SK-N-SH treated with all-trans-retinoic acid at 6 μM for 48 hours (cell line): ENCODE results near the gene RALGPS1.

Experiments used
- ARNTL ChIP-seq: fragments of 450-650 bp; formaldehyde crosslinking; IDR thresholded peaks from 2 replicates; pipeline ENCODE4 v1.5.0; 2020; ENCODE audit warnings: low read depth, mild to moderate bottlenecking, moderate library complexity, borderline replicate concordance
- BACH2 ChIP-seq: fragments of 250-450 bp; sonication (Bioruptor Pico); IDR thresholded peaks from 2 replicates; pipeline ENCODE4 v1.9.0; 2021; ENCODE audit warnings: mild to moderate bottlenecking, borderline replicate concordance
- CREB5 ChIP-seq: fragments of 250-450 bp; sonication (Bioruptor Pico); IDR thresholded peaks from 2 replicates; pipeline ENCODE4 v1.5.1; 2020; ENCODE audit warnings: low read depth, mild to moderate bottlenecking, moderate library complexity
- ISL1 ChIP-seq: fragments of 250-450 bp; sonication (Bioruptor Pico); IDR thresholded peaks from 2 replicates; pipeline ENCODE4 v2.1.2; 2022; ENCODE audit warnings: mild to moderate bottlenecking, moderate library complexity
- PATZ1 ChIP-seq: fragments of 250-450 bp; sonication (Bioruptor Pico); IDR thresholded peaks from 2 replicates; pipeline ENCODE4 v1.8.0; 2020; ENCODE audit warnings: mild to moderate bottlenecking, moderate library complexity, borderline replicate concordance
- PPARA ChIP-seq: fragments of 250-450 bp; sonication (Bioruptor Pico); IDR thresholded peaks from 2 replicates; pipeline ENCODE4 v1.5.0; 2020; ENCODE audit warnings: mild to moderate bottlenecking, borderline replicate concordance
- RARB ChIP-seq: fragments of 250-450 bp; sonication (Bioruptor Pico); IDR thresholded peaks from 2 replicates; pipeline ENCODE4 v1.8.0; 2021; ENCODE audit warnings: mild to moderate bottlenecking, moderate library complexity
- TCF4 ChIP-seq: fragments of 250-450 bp; sonication (Bioruptor Pico); IDR thresholded peaks from 2 replicates; pipeline ENCODE4 v1.8.0; 2021; ENCODE audit warnings: mild to moderate bottlenecking, moderate library complexity, borderline replicate concordance
- TOX ChIP-seq: fragments of 250-450 bp; sonication (Bioruptor Pico); IDR thresholded peaks from 2 replicates; pipeline ENCODE4 v1.8.0; 2021; ENCODE audit warnings: mild to moderate bottlenecking, moderate library complexity, borderline replicate concordance
- TSHZ2 ChIP-seq: fragments of 250-450 bp; sonication (Bioruptor Pico); IDR thresholded peaks from 2 replicates; pipeline ENCODE4 v1.5.0; 2020; ENCODE audit warnings: mild to moderate bottlenecking, moderate library complexity
- ZFP3 ChIP-seq: fragments of 250-450 bp; sonication (Bioruptor Pico); IDR thresholded peaks from 2 replicates; pipeline ENCODE4 v1.5.0; 2020; ENCODE audit warnings: mild to moderate bottlenecking, moderate library complexity
- ZFP30 ChIP-seq: fragments of 450-650 bp; formaldehyde crosslinking; IDR thresholded peaks from 2 replicates; pipeline ENCODE4 v1.5.0; 2022; ENCODE audit warnings: mild to moderate bottlenecking, moderate library complexity

- TF ChIP-seq CREB5 (CRISPR knock-in tag) (no peak), ARNTL (no peak), BACH2 (CRISPR knock-in tag) (no peak), RARB (no peak), TOX (CRISPR knock-in tag) (no peak), TSHZ2 (CRISPR knock-in tag) (no peak), TCF4 (CRISPR knock-in tag) (no peak), PPARA (CRISPR knock-in tag) (no peak), PATZ1 (no peak), ISL1 (CRISPR knock-in tag) (no peak), ZFP3 (no peak), ZFP30 (CRISPR knock-in tag) (no peak)
Observed at GRCh38 chr9:127181315-127181580, 266.7 kb downstream of the RALGPS1 start.
